IMR-90 (cell line): ENCODE results near the gene BCL2L12. TPM values are rescaled to one million over a fixed set of nuclear protein-coding genes. Genes with fewer than 3 reads are reported as not detected.

ENCODE experiments used
- ATAC-seq: fragments of 200-7000 bp; cut with Tn5 transposase; 2 replicates; pipeline ENCODE4 v1.9.1; 2020; ENCODE audit warnings: low read depth, mild to moderate bottlenecking, moderate library complexity
- BruUV-seq: library from RNA; stranded (reverse); fragments of 400-500 nt; replicated peaks from 2 replicates; lab custom pipeline; 2021; lab: Mats Ljungman, UMichigan
- CTCF ChIA-PET: fragments of 300-600 bp; formaldehyde crosslinking; extraction: SDS; loops from one replicate; lab custom pipeline; 2021; ENCODE audit warnings: antibody characterized with exemption; lab: Yijun Ruan, JAX
- POLR2A ChIA-PET: fragments of 300-600 bp; sonication (Branson Sonifier 250); formaldehyde crosslinking; loops from one replicate; lab custom pipeline; 2022; ENCODE audit warnings: antibody characterized with exemption; ENCODE audit not compliant: unreplicated experiment; lab: Charles Lee
- DNase-seq: peaks from one replicate; pipeline ENCODE4 v3.0.0; 2013
- H2AFZ ChIP-seq: replicated peaks from 2 replicates; pipeline ENCODE3; 2013; ENCODE audit warnings: low read length, mild to moderate bottlenecking; ENCODE audit not compliant: poor library complexity
- H2AK5ac ChIP-seq: 2 replicates; pipeline ENCODE4 v1.6.1; 2013; ENCODE audit warnings: low read depth, low read length, inconsistent platforms
- H2AK9ac ChIP-seq: replicated peaks from 2 replicates; pipeline ENCODE3; 2013; ENCODE audit warnings: mild to moderate bottlenecking, low read depth, low read length, moderate library complexity; ENCODE audit not compliant: poor library complexity
- H2BK120ac ChIP-seq: 2 replicates; pipeline ENCODE4 v1.6.1; 2013; ENCODE audit warnings: low read depth, low read length, inconsistent platforms
- H2BK15ac ChIP-seq: 3 replicates; pipeline ENCODE4 v1.6.1; 2013; ENCODE audit warnings: low read depth, low read length, inconsistent platforms
- H2BK20ac ChIP-seq: 2 replicates; pipeline ENCODE4 v1.6.1; 2013; ENCODE audit warnings: low read depth, mild to moderate bottlenecking, inconsistent platforms, low read length, moderate library complexity
- H2BK5ac ChIP-seq: 2 replicates; pipeline ENCODE4 v1.6.1; 2013; ENCODE audit warnings: mild to moderate bottlenecking, low read depth, low read length, inconsistent platforms; ENCODE audit not compliant: poor library complexity, severe bottlenecking
- H3K14ac ChIP-seq: replicated peaks from 2 replicates; pipeline ENCODE4 v1.6.1; 2013; ENCODE audit warnings: low read depth, low read length, inconsistent platforms
- H3K18ac ChIP-seq: 2 replicates; pipeline ENCODE4 v1.6.1; 2013; ENCODE audit warnings: low read depth, low read length, control low read depth
- H3K23ac ChIP-seq: 2 replicates; pipeline ENCODE4 v1.6.1; 2013; ENCODE audit warnings: low read depth, low read length, inconsistent platforms
- H3K27ac ChIP-seq: 2 replicates; pipeline ENCODE4 v1.5.1; 2013; ENCODE audit warnings: mild to moderate bottlenecking, control low read depth, low read length; ENCODE audit not compliant: insufficient read depth
- H3K27me3 ChIP-seq: 2 replicates; pipeline ENCODE4 v1.6.1; 2013; ENCODE audit warnings: low read length; ENCODE audit not compliant: control insufficient read depth, insufficient read depth
- H3K36me3 ChIP-seq: 2 replicates; pipeline ENCODE4 v1.6.1; 2013; ENCODE audit warnings: low read length, mixed read lengths; ENCODE audit not compliant: control insufficient read depth, insufficient read depth
- H3K4ac ChIP-seq: 2 replicates; pipeline ENCODE4 v1.6.1; 2013; ENCODE audit warnings: low read depth, low read length, inconsistent platforms
- H3K4me1 ChIP-seq: 2 replicates; pipeline ENCODE4 v1.6.1; 2013; ENCODE audit warnings: low read length, mixed read lengths; ENCODE audit not compliant: control insufficient read depth, insufficient read depth
- H3K4me2 ChIP-seq: 2 replicates; pipeline ENCODE4 v1.6.1; 2013; ENCODE audit warnings: low read depth, mild to moderate bottlenecking, control low read depth, low read length, moderate library complexity
- H3K4me3 ChIP-seq: 2 replicates; pipeline ENCODE4 v1.5.1; 2013; ENCODE audit warnings: low read depth, mild to moderate bottlenecking, control low read depth, low read length, moderate library complexity; ENCODE audit not compliant: insufficient read depth
- H3K56ac ChIP-seq: 2 replicates; pipeline ENCODE4 v1.6.1; 2013; ENCODE audit warnings: low read length, inconsistent platforms; ENCODE audit not compliant: insufficient read depth; ENCODE audit errors: extremely low read depth
- H3K79me1 ChIP-seq, 2 experiments: 2 replicates each; pipeline ENCODE4 v1.6.1; 2013; ENCODE audit warnings: low read length in 2 of 2, inconsistent platforms in 1 of 2, low read depth in 1 of 2
- H3K9ac ChIP-seq: 2 replicates; pipeline ENCODE4 v1.6.1; 2013; ENCODE audit warnings: low read depth, low read length, control low read depth
- H3K9me1 ChIP-seq: 2 replicates; pipeline ENCODE4 v1.6.1; 2013; ENCODE audit warnings: low read length, inconsistent platforms; ENCODE audit not compliant: insufficient read depth
- H3K9me3 ChIP-seq: 2 replicates; pipeline ENCODE4 v1.6.1; 2013; ENCODE audit warnings: low read length; ENCODE audit not compliant: control insufficient read depth, insufficient read depth
- H4K20me1 ChIP-seq: 2 replicates; pipeline ENCODE4 v1.6.1; 2013; ENCODE audit warnings: low read length, inconsistent platforms; ENCODE audit not compliant: insufficient read depth
- H4K5ac ChIP-seq: 2 replicates; pipeline ENCODE4 v1.6.1; 2013; ENCODE audit warnings: mild to moderate bottlenecking, low read depth, low read length, control low read depth
- H4K8ac ChIP-seq, 2 experiments: 2 replicates each; pipeline ENCODE4 v1.6.1; 2013; ENCODE audit warnings: low read depth in 2 of 2, low read length in 2 of 2, control low read depth in 1 of 2, inconsistent platforms in 1 of 2
- H4K91ac ChIP-seq: 2 replicates; pipeline ENCODE4 v1.6.1; 2013; ENCODE audit warnings: low read depth, low read length, inconsistent platforms; ENCODE audit not compliant: insufficient read depth
- CEBPB ChIP-seq: IDR thresholded peaks from 2 replicates; pipeline ENCODE4 v1.6.1; 2012; ENCODE audit warnings: low read depth, low read length, improper control_type of control experiment
- CHD1 ChIP-seq: IDR thresholded peaks from 2 replicates; pipeline ENCODE4 v1.6.1; 2012; ENCODE audit warnings: low read depth, low read length, improper control_type of control experiment
- ELK1 ChIP-seq: fragments of 150-350 bp; IDR thresholded peaks from 2 replicates; pipeline ENCODE4 v1.6.1; 2016; ENCODE audit warnings: low read depth, mild to moderate bottlenecking, low read length, moderate library complexity, borderline replicate concordance
- FOS ChIP-seq: fragments of 150-350 bp; IDR thresholded peaks from 2 replicates; pipeline ENCODE4 v1.6.1; 2016; ENCODE audit warnings: low read depth, low read length
- MAFK ChIP-seq: IDR thresholded peaks from 2 replicates; pipeline ENCODE4 v1.6.1; 2012; ENCODE audit warnings: low read depth, low read length, improper control_type of control experiment
- MAZ ChIP-seq: IDR thresholded peaks from 2 replicates; pipeline ENCODE4 v1.6.1; 2012; ENCODE audit warnings: low read depth, mild to moderate bottlenecking, low read length, improper control_type of control experiment, moderate library complexity, borderline replicate concordance
- MXI1 ChIP-seq: IDR thresholded peaks from 2 replicates; pipeline ENCODE4 v1.6.1; 2012; ENCODE audit warnings: low read depth, mild to moderate bottlenecking, low read length, moderate library complexity, borderline replicate concordance
- NFE2L2 ChIP-seq: fragments of 150-350 bp; IDR thresholded peaks from 2 replicates; pipeline ENCODE4 v1.6.1; 2016; ENCODE audit warnings: low read depth, mild to moderate bottlenecking, low read length
- POLR2A ChIP-seq: IDR thresholded peaks from 2 replicates; pipeline ENCODE4 v1.6.1; 2012; ENCODE audit warnings: mild to moderate bottlenecking, low read depth, low read length
- RAD21 ChIP-seq: IDR thresholded peaks from 2 replicates; pipeline ENCODE4 v1.6.1; 2012; ENCODE audit warnings: low read length, improper control_type of control experiment
- RCOR1 ChIP-seq: IDR thresholded peaks from 2 replicates; pipeline ENCODE4 v1.6.1; 2012; ENCODE audit warnings: mild to moderate bottlenecking, low read length, improper control_type of control experiment; ENCODE audit not compliant: insufficient replicate concordance
- RFX5 ChIP-seq: IDR thresholded peaks from 2 replicates; pipeline ENCODE4 v1.8.0; 2012; ENCODE audit warnings: low read depth, mild to moderate bottlenecking, low read length, moderate library complexity
- USF2 ChIP-seq: fragments of 150-350 bp; IDR thresholded peaks from 2 replicates; pipeline ENCODE4 v1.6.1; 2017; ENCODE audit warnings: mild to moderate bottlenecking, antibody characterized with exemption, low read length, low read depth
- WGBS, 2 experiments: methylation state at CpG; one replicate each; pipeline versions ENCODE4 v1.1.5 to v1.1.7; 2013; ENCODE audit warnings: missing lambda C conversion rate in 2 of 2; ENCODE audit not compliant: insufficient read length in 1 of 2; ENCODE audit errors: extremely low coverage in 2 of 2; 5-methylcytosine and 5-hydroxymethylcytosine counted together
- dilution Hi-C: fragments of 300-500 bp; cut with HindIII; formaldehyde crosslinking; loops from one replicate; pipeline ENCODE4 v1.14.3; 2018; ENCODE audit warnings: low sequenced_read_pairs; ENCODE audit not compliant: unreplicated experiment
- in situ Hi-C: fragments of 300-500 bp; cut with MboI; formaldehyde crosslinking; loops from 3 replicates; pipeline ENCODE4 v1.14.3; 2019; ENCODE audit warnings: low sequenced_read_pairs, inconsistent platforms, mixed read lengths
- intact Hi-C: fragments of 100-400 bp; cut with micrococcal nuclease; formaldehyde crosslinking; loops from 2 replicates; pipeline ENCODE4 v1.10.0; 2022
- polyA plus RNA-seq, 3 experiments: library from polyadenylated mRNA; depleted of rRNA; stranded (reverse); fragments of >200 nt; gene quantifications; 2 replicates each; pipeline ENCODE4 v1.2.3, GENCODE V29; 2012; ENCODE audit warnings: low replicate concordance in 1 of 3
- total RNA-seq: library from RNA; depleted of rRNA; stranded (reverse); fragments of >200 nt; gene quantifications from 2 replicates; pipeline ENCODE4 v1.2.3, GENCODE V29; 2012

The BCL2L12 gene
- total and polyA plus RNA-seq, 2 of the 4 experiments (the other 2 are of a cell fraction) = 3.9 to 32.6 TPM

GRCh38 chr19:49678985-49679770 lies 13.4 kb downstream of the BCL2L12 start:
- Histone ChIP-seq H3K9ac (no peak overlapping the region), H2AFZ (no peak overlapping the region), H4K5ac (no peak overlapping the region), H3K27ac (no peak overlapping the region), H3K4me1 (peaks cover 13% of the 10 kb centered on the region), H3K4ac (no peak overlapping the region), H3K36me3 (peaks cover 16% of the 10 kb centered on the region), H3K4me3 (no peak overlapping the region), H2AK9ac (no peak overlapping the region), H3K18ac (no peak overlapping the region), H3K4me2 (no peak overlapping the region; the same call in 1 of the 2 replicates), H2BK120ac (no peak overlapping the region), H2BK5ac (no peak overlapping the region), H3K23ac (no peak overlapping the region; the same call in 1 of the 2 replicates), H3K27me3 (no peaks in the 10 kb centered on the region), H4K91ac (no peak overlapping the region), H2BK20ac (no peak overlapping the region), H3K14ac (no peak overlapping the region), H3K9me3 (no peaks in the 10 kb centered on the region), H2AK5ac (no peak overlapping the region), H3K56ac (no peak overlapping the region), H4K20me1 (peaks cover 49% of the 10 kb centered on the region), H4K8ac (no peak overlapping the region), H3K79me1 (peaks cover 16 to 57% of the 10 kb centered on the region in 2 experiments), H3K9me1 (peaks cover 3% of the 10 kb centered on the region; the same call in 1 of the 2 replicates), H2BK15ac (no peak overlapping the region)
- no peak for TF ChIP-seq RAD21
- TF ChIP-seq CHD1 = no peak
- no peak for TF ChIP-seq RFX5
- no peak for TF ChIP-seq POLR2A
- no peak for TF ChIP-seq CEBPB
- TF ChIP-seq RCOR1 = no peak
- no peak for TF ChIP-seq USF2
- TF ChIP-seq MXI1 = no peak
- TF ChIP-seq FOS = no peak
- TF ChIP-seq MAZ = no peak
- no peak for TF ChIP-seq NFE2L2
- TF ChIP-seq MAFK = no peak
- no peak for TF ChIP-seq ELK1
- ATAC-seq (no peak), DNase-seq (no peak)
- in situ Hi-C loops = no loop called here
- CTCF ChIA-PET = interaction anchor here (0.6 to 1.0 kb wide), 2 partner anchors 109 to 312 kb away, joined by 3 to 4 read pairs; no protein-coding TSS in a partner anchor
- BruUV-seq = no TSS peak
- POLR2A ChIA-PET = no interaction called here
- 62% methylated on average over 2 of the region's 12 CpGs; no CpG with 5 or more reads in 1 of the 2 experiments for WGBS, 2 experiments
- intact Hi-C loops = loop anchor here (5.0 kb wide), 1 partner anchor 87 kb away; the partner anchor contains the start of gene PRR12
- dilution Hi-C loops = no loop called here
